ENCODE data around the gene ENOPH1. TPM values are rescaled to one million over a fixed set of nuclear protein-coding genes. Genes with fewer than 3 reads are reported as not detected.
"Not testable (repeated sequence)": the region's sequence is repeated elsewhere in the genome, so short reads cannot be mapped to it uniquely, and the experiment has no call there.

ENOPH1 gene
- total RNA-seq, 1 donor from 2014 or later = 73.0 TPM

DNA sequence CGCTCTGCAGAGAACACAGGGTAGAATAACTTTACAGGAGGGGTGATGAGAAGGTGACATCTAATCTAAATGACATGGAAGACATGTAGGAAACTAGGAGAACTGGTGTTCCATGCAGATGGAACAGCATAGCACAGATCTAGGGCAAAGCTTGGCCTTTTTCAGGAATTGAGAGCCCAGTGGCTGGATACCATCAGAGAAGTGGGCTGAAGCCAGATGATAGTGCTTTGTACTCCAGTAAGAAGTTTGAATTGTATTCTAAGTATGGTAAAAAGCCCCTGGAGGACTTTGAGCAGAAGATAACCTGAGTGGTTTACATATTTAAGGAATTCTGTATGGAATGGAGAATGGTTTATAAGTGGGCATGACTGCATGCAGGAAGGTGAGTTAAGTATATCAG lies 32.8 kb downstream of the ENOPH1 start:
- no peak for DNase-seq
- H3K27ac Mint-ChIP-seq = no peak overlapping the region
- H3K9me3 Mint-ChIP-seq = no peaks in the 10 kb centered on the region
- intact Hi-C loops (cut with micrococcal nuclease) = loop anchor here (5.0 to 10.0 kb wide), 2 partner anchors 362 to 819 kb away; partner anchors contain the start of gene COQ2
- H3K4me1 Mint-ChIP-seq = peaks cover 4% of the 10 kb centered on the region
- H3K36me3 Mint-ChIP-seq (ENCODE audit: low read depth) = peaks cover 43% of the 10 kb centered on the region
- no peaks in the 10 kb centered on the region for H3K27me3 Mint-ChIP-seq
- no peak overlapping the region for H3K4me3 Mint-ChIP-seq

DNA sequence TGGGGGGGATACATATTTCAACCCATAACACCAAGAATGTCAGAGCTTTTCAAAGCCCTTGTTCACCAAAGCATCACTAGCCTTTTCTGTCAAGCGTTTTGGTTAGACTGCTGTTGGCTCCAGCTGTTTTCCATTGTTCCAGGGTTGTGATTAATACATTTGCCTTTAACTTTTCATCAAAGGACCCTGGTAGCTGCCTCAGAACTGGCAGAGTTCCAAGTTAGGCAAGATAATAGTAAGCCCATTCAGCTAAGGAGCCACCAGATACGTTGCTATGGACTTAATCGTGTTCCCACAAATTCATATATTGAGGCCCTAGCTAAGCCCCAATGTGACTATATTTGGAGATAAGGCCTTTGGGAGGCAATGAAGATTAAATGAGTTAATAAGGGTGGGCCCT lies 37.1 kb downstream of the ENOPH1 start:
- intact Hi-C loops (cut with micrococcal nuclease) = loop anchor here (10.0 kb wide), 1 partner anchor 357 kb away; no protein-coding TSS in a partner anchor
- Mint-ChIP-seq H3K4me1 (no peaks in the 10 kb centered on the region), H3K27ac (no peak overlapping the region), H3K27me3 (no peaks in the 10 kb centered on the region), H3K4me3 (no peak overlapping the region), H3K9me3 (no peaks in the 10 kb centered on the region), H3K36me3 (ENCODE audit: low read depth) (peaks cover 30% of the 10 kb centered on the region)
- no peak for DNase-seq

DNA sequence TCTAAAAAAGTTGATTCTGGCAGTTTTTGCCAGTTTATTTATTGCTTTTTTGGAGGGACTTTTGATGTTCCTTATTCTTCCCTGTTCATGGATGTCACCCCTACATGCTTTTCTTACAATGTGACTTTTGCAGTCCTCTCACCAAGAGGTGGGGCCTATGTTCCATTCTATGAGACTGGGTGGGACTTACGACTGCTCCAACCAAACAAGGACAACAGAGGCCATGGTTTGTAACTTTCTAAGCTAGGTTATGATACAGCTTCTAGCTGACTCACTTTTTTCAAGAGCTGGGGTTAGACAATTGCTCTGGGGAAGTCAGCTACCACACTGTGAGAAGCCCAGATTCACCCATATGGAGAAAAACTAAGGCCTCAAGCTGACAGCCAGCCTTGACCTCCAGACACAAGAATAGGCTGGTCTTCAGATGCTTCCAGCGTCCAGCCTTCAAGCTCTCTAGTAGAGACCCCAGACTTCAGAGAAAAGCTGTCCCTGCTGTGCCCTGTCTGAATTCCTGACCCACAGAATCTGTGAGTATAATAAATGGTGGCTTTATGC lies 39.5 kb downstream of the ENOPH1 start:
- intact Hi-C loops (cut with micrococcal nuclease) = loop anchor here (10.0 kb wide), 1 partner anchor 355 kb away; no protein-coding TSS in a partner anchor
- Mint-ChIP-seq H3K9me3 (no peaks in the 10 kb centered on the region), H3K27ac (no peak overlapping the region), H3K27me3 (no peaks in the 10 kb centered on the region), H3K36me3 (ENCODE audit: low read depth) (peaks cover 18% of the 10 kb centered on the region), H3K4me1 (no peaks in the 10 kb centered on the region), H3K4me3 (no peak overlapping the region)
- DNase-seq = no peak

DNA sequence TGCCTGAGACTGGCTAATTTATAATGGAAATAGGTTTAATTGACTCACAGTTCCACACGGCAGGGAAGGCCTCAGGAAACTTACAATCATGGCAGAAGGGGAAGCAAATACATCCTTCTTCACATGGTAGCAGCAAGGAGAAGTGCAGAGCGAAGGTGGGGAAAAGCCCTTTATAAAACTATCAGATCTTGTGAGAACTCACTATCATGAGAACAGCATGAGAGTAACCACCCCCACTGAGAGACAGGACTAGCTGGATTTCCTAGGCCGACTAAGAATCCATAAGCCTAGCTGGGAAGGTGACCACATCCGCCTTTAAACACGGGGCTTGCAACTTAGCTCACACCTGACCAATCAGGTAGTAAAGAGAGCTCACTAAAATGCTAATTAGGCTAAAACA lies 42.7 kb downstream of the ENOPH1 start:
- DNase-seq; H3K9me3 Mint-ChIP-seq; H3K4me1 Mint-ChIP-seq; H3K4me3 Mint-ChIP-seq; H3K27ac Mint-ChIP-seq; H3K27me3 Mint-ChIP-seq; intact Hi-C loops (cut with micrococcal nuclease): not testable (repeated sequence)
- H3K36me3 Mint-ChIP-seq (ENCODE audit: low read depth) = peaks cover 11% of the 10 kb centered on the region

DNA sequence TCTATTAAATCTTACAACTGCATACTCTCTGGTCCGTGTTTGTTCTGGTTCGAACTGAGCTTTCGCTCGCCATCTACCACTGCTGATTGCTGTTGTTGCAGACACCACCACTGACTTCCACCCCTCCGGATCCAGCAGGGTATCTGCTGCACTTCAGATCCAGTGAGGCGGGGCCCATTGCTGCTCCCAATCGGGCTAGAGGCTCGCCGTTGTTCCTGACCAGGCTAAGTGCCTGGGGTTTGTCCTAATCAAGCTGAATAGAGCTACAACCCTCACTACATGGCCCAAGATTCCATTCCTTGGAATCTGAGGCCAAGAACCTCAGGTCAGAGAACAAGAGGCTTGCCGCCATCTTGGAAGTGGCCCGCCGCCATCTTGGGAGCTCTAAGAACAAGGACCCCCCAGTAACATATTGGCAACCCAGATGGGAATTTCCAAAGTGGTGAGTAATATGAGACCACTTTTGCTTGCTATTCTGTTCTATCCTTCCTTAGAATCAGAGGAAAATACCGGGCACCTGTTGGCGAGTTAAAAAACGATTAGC lies 43.3 kb downstream of the ENOPH1 start:
- H3K36me3 Mint-ChIP-seq (ENCODE audit: low read depth) = peaks cover 6% of the 10 kb centered on the region
- no peaks in the 10 kb centered on the region for H3K27me3 Mint-ChIP-seq
- no peaks in the 10 kb centered on the region for H3K9me3 Mint-ChIP-seq
- no peak overlapping the region for H3K4me3 Mint-ChIP-seq
- H3K4me1 Mint-ChIP-seq = no peaks in the 10 kb centered on the region
- H3K27ac Mint-ChIP-seq = no peak overlapping the region
- no peak for DNase-seq
- intact Hi-C loops (cut with micrococcal nuclease) = no loop called here

DNA sequence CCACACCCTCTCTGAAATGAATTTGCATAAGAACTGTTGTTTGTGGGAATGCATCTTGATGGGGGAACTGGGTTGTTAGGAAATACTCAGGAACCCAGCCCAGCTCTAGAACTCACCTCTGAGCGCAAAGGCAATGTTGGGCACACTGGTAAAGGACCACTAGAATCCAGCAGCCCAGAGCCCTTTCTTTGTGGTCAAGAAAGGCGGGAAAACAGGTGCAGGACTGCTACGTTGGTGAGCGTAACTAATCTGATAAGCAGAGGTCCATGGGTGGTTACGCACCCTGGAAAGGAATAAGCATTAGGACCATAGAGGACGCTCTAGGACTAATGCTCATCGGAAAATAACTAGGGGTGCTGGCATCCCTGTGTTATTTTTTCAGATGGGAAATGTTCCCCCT lies 45.5 kb downstream of the ENOPH1 start:
- H3K4me3 Mint-ChIP-seq; H3K36me3 Mint-ChIP-seq (ENCODE audit: low read depth); H3K27me3 Mint-ChIP-seq; DNase-seq; H3K9me3 Mint-ChIP-seq; intact Hi-C loops (cut with micrococcal nuclease); H3K27ac Mint-ChIP-seq; H3K4me1 Mint-ChIP-seq: not testable (repeated sequence)

DNA sequence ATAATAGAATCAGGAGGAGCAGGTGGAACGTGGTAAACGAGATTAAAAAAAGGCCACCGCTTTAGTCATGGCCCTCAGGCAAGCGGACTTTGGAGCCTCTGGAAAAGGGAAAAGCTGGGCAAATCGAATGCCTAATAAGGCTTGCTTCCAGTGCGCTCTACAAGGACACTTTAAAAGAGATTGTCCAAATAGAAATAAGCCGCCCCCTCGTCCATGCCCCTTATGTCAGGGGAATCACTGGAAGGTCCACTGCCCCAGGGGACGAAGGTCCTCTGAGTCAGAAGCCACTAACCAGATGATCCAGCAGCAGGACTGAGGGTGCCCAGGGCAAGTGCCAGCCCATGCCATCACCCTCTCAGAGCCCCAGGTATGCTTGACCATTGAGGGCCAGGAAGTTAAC lies 47.1 kb downstream of the ENOPH1 start:
- H3K9me3 Mint-ChIP-seq; DNase-seq; H3K27ac Mint-ChIP-seq; intact Hi-C loops (cut with micrococcal nuclease); H3K4me1 Mint-ChIP-seq; H3K27me3 Mint-ChIP-seq; H3K4me3 Mint-ChIP-seq: not testable (repeated sequence)
- peaks cover 13% of the 10 kb centered on the region for H3K36me3 Mint-ChIP-seq (ENCODE audit: low read depth)

DNA sequence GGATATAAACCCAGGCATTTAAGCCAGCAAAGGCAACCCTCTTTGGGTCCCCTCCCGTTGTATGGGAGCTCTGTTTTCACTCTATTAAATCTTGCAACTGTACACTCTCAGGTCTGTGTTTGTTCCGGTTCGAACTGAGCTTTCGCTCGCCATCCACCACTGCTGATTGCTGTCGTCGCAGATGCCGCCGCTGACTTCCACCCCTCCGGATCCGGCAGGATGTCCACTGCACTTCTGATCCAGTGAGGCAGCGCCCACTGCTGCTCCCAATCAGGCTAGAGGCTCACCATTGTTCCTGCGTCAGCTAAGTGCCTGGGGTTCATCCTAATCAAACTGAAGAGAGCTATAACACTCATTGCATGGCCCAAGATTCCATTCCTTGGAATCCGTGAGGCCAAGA lies 49.2 kb downstream of the ENOPH1 start:
- Mint-ChIP-seq H3K27ac (no peak overlapping the region), H3K4me1 (no peaks in the 10 kb centered on the region), H3K27me3 (no peaks in the 10 kb centered on the region), H3K4me3 (no peak overlapping the region), H3K36me3 (ENCODE audit: low read depth) (peaks cover 13% of the 10 kb centered on the region), H3K9me3 (no peaks in the 10 kb centered on the region)
- DNase-seq = no peak
- intact Hi-C loops (cut with micrococcal nuclease) = no loop called here

DNA sequence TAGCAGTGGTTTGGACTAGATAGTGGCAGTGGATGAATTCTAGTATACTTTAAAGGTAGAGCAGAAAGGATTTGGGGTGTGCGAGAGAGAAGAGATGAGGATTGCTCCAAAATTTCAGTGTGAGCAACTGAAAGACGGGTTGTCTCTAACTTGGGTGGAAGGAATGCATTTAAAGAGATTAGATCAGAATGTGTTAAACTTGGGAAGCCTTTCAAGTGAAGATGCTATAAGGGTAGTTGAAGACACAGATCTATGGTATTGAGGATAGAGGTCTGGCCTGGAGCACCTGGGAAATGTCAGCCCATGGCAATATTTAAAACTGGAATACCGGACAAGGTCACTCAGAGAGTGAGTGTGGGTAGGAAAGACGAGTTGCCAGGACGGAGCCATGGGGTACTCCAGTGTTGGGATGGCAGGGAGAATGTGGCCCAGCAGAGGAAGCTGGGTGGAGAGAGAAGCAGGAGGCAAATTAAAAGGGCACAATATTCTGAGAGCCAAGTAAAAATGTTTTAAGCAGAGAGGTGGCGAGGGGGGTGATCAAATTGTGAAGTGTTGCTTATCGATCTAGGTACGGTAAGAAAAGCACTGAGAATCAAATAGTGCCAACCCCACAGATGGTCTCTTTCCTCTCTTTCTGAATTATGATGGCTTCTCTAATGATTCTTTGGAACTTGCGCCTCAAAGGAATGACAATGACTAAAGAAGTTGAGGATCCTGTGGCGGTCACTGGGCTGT lies 50.5 kb downstream of the ENOPH1 start:
- Mint-ChIP-seq H3K9me3 (no peaks in the 10 kb centered on the region), H3K36me3 (ENCODE audit: low read depth) (peaks cover 11% of the 10 kb centered on the region), H3K27me3 (no peaks in the 10 kb centered on the region), H3K4me3 (no peak overlapping the region), H3K4me1 (no peaks in the 10 kb centered on the region), H3K27ac (no peak overlapping the region)
- intact Hi-C loops (cut with micrococcal nuclease) = no loop called here
- no peak for DNase-seq

DNA sequence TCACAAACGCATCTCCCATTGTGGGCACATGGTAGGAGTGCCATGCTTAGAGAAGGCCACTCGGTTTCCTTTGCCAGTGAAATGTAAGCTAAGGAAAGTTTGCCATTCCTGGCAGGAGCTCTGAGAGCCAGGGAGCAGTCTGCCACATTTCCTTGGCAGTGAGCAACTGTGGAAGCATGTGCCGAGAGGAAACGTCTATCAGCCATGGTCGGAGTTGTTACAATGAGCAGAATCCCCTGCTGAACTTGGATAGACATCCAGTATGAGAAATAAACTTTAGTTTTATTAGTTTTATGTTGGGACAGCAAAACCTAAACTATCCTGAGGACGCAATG lies 51.1 kb downstream of the ENOPH1 start:
- Mint-ChIP-seq H3K4me1 (no peaks in the 10 kb centered on the region), H3K4me3 (no peak overlapping the region), H3K27me3 (no peaks in the 10 kb centered on the region), H3K36me3 (ENCODE audit: low read depth) (peaks cover 11% of the 10 kb centered on the region), H3K9me3 (no peaks in the 10 kb centered on the region), H3K27ac (no peak overlapping the region)
- no peak for DNase-seq
- intact Hi-C loops (cut with micrococcal nuclease) = no loop called here

DNA sequence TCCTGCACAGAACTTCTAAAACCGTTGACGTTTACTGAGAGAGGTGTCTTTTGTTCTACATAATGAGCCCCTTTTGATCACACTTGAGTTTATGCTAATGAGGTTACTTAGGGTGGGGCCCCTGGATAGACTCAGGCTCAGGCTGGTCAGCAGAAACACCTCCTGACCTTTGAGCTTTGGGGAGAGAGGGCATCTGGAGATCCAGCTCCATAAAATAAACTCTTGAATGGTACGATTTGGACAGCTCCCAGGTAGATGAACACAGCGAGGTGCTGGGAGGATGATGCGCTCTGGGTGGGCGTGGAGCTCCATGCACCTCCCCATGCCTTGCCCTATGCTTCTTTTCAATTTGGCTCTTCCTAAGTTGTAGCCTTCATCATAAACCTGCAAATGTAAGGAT lies 52.0 kb downstream of the ENOPH1 start:
- Mint-ChIP-seq H3K4me3 (no peak overlapping the region), H3K4me1 (no peaks in the 10 kb centered on the region), H3K27ac (no peak overlapping the region), H3K27me3 (no peaks in the 10 kb centered on the region), H3K9me3 (no peaks in the 10 kb centered on the region), H3K36me3 (ENCODE audit: low read depth) (peaks cover 11% of the 10 kb centered on the region)
- intact Hi-C loops (cut with micrococcal nuclease) = no loop called here
- DNase-seq = no peak

DNA sequence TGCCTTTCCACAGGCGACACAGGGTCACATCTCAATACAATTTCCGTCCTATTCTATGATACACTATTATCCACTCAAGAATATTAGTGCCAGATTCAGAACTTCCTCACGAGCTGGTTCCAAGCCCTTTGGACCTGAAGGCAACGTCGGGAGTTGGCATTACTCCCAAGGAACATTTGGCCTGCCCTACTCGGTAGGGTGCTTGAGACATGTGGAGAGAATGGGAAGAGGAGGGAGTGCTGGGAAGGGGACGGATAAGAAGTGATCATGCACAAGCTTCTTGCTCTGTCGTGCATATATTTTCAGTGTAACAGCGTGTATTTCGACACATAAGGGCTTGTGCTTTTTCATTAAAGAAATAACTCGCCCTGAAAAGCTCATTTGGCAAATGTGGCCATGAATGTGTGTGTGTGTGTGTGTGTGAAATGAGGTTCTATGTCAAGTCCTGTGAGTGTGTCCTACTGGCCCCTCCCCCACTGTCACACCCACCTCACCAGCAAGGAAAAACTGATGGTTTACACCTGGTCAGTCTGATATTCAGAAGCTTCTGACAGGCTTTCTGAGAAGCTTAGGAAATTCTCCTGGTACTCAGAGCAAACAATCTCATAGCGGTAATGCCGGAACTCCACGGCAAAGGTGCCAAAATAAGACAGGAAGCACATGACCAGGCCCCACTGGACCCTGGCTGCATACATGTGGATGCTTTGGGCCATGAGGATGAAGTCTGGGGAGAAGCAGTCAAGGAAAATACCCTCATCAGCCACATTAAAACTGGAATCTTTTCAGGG lies 54.8 kb downstream of the ENOPH1 start:
- Mint-ChIP-seq H3K36me3 (ENCODE audit: low read depth) (peaks cover 8% of the 10 kb centered on the region), H3K27me3 (no peaks in the 10 kb centered on the region), H3K4me3 (no peak overlapping the region), H3K9me3 (no peaks in the 10 kb centered on the region), H3K4me1 (no peaks in the 10 kb centered on the region), H3K27ac (no peak overlapping the region)
- intact Hi-C loops (cut with micrococcal nuclease) = no loop called here
- DNase-seq = no peak

DNA sequence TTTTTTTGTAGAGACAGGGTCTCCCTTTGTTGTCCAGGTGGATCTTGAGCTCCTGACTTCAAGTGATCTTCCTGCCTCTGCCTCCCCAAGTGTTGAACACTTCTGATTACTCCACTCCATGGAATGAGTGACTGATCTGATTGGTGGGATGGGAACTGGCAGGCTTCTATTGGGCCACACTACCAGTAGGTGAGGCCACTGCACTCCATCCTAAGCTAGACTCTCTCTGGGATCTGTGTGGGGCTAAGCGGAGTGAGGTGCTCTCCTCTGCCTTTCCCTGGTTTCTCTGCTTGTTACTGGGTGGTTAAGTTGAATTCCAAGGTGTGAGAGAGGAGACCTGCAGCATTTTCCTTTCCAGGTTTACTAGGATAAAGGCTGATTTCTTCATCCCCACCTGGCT lies 58.7 kb downstream of the ENOPH1 start:
- intact Hi-C loops (cut with micrococcal nuclease) = no loop called here
- Mint-ChIP-seq H3K4me3 (no peak overlapping the region), H3K36me3 (ENCODE audit: low read depth) (no peaks in the 10 kb centered on the region)

DNA sequence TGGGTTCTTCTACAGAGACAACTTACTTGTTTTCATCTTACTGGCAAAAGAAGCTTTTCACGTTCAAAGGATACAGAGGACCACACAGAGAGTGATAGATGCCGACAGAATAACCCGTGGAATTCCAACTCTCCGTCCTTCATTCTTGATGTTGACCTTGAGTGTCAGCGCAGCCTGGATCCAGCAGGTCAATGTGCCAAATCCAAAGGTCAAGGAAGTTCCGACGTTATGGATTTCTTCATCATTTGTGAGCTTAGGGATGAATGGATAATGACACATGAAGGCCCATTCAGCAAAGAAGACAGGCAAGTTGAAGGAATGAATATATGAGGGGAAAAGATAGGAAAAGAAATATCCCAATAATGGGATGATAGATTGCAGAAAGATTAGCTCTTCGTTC lies 59.6 kb downstream of the ENOPH1 start:
- intact Hi-C loops (cut with micrococcal nuclease) = no loop called here
- DNase-seq = no peak
- Mint-ChIP-seq H3K4me3 (no peak overlapping the region), H3K4me1 (no peaks in the 10 kb centered on the region), H3K9me3 (no peaks in the 10 kb centered on the region), H3K27ac (no peak overlapping the region), H3K36me3 (ENCODE audit: low read depth) (no peaks in the 10 kb centered on the region), H3K27me3 (no peaks in the 10 kb centered on the region)

More for the DNA sequence above, 58.7 kb downstream of the ENOPH1 start:
- Mint-ChIP-seq H3K4me1 (no peaks in the 10 kb centered on the region), H3K9me3 (no peaks in the 10 kb centered on the region), H3K27me3 (no peaks in the 10 kb centered on the region), H3K27ac (no peak overlapping the region)
- DNase-seq = no peak
